Measurements from ENCODE around the gene CACNB1.

- TF ChIP-seq RARB (CRISPR knock-in tag; IDR thresholded peaks at IDR 0.05) (no peak), ZFP30 (CRISPR knock-in tag; IDR thresholded peaks at IDR 0.05) (no peak), OSR1 (CRISPR knock-in tag; IDR thresholded peaks at IDR 0.05) (no peak), ZNF8 (CRISPR knock-in tag; IDR thresholded peaks at IDR 0.05) (no peak), GLIS3 (CRISPR knock-in tag; IDR thresholded peaks at IDR 0.05) (no peak), ESRRG (CRISPR knock-in tag; IDR thresholded peaks at IDR 0.05) (no peak), ZC3H10 (CRISPR knock-in tag; IDR thresholded peaks at IDR 0.05) (no peak), TCF4 (CRISPR knock-in tag; IDR thresholded peaks at IDR 0.05; ENCODE audit: borderline replicate concordance) (no peak), CREB5 (CRISPR knock-in tag; IDR thresholded peaks at IDR 0.05; ENCODE audit: low read depth) (no peak), ZFP3 (CRISPR knock-in tag; IDR thresholded peaks at IDR 0.05) (no peak), ARNTL (CRISPR knock-in tag; IDR thresholded peaks at IDR 0.05; ENCODE audit: borderline replicate concordance, low read depth) (no peak), CSRNP3 (CRISPR knock-in tag; IDR thresholded peaks at IDR 0.05) (no peak)
- TF ChIP-seq, protein P1, sequence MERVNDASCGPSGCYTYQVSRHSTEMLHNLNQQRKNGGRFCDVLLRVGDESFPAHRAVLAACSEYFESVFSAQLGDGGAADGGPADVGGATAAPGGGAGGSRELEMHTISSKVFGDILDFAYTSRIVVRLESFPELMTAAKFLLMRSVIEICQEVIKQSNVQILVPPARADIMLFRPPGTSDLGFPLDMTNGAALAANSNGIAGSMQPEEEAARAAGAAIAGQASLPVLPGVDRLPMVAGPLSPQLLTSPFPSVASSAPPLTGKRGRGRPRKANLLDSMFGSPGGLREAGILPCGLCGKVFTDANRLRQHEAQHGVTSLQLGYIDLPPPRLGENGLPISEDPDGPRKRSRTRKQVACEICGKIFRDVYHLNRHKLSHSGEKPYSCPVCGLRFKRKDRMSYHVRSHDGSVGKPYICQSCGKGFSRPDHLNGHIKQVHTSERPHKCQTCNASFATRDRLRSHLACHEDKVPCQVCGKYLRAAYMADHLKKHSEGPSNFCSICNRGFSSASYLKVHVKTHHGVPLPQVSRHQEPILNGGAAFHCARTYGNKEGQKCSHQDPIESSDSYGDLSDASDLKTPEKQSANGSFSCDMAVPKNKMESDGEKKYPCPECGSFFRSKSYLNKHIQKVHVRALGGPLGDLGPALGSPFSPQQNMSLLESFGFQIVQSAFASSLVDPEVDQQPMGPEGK (CRISPR knock-in tag; IDR thresholded peaks at IDR 0.05; ENCODE audit: borderline replicate concordance): no peak
These were observed 73.8 kb downstream of the CACNB1 start for GRCh38 chr17:39123627-39124026.

Data from SK-N-SH treated with all-trans-retinoic acid at 6 μM for 48 hours (cell line).